ENCODE data around the gene PROZ. TPM values are rescaled to one million over a fixed set of nuclear protein-coding genes. Genes with fewer than 3 reads are reported as not detected.

The PROZ gene
- polyA plus RNA-seq, 1 donor (not counting 4 experiments of a cell fraction or from before 2014, with no cell fraction given), result not detected

DNA sequence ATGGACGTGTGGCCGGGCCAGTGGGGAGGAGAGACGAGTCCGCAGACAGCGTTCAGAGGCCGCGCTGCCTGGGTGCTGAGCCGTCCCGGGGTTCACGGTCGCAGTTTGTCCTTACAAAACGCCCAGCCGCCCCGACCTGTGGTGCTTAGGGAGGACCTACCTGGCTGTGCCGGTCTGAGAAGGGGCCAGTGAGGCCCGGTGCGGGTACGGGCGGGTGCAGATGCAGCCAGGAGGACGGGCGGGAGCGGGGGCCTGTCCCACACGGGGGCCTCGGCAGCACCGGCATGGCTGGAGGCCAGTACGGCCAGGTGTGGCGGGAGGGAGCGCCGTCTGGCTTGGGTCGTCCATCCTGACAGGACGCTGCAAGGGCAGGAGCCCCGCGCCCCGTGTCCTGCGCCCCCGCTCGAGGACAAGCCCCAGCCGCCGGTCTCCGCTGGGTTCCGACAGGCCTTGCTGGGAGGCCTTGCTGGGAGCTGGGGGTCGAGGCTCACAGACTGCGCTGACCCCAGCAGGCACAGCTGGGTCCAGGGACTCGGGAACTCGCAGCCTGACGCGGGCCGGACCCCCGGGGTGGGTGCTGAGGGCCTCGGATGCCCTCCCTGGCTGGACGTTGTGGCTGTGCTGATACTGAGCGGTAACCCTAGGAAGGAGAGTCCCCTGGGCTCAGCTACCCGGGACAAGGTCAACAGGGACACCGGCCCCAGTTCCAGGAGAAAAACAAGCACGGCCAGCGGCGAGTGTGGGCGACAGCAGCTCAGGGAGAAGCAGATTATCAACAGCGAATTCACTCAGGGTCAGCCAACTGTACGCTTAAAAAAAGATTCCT lies 5.3 kb upstream of the PROZ start:
- peak overlapping the region; percentile 40 for H3K27ac ChIP-seq (ENCODE audit: control insufficient read depth, insufficient read depth, low read length)
- dilution Hi-C loops (cut with MboI; ENCODE audit: extremely low pct_ligation_motif_present, low sequenced_read_pairs), result no loop called here

DNA sequence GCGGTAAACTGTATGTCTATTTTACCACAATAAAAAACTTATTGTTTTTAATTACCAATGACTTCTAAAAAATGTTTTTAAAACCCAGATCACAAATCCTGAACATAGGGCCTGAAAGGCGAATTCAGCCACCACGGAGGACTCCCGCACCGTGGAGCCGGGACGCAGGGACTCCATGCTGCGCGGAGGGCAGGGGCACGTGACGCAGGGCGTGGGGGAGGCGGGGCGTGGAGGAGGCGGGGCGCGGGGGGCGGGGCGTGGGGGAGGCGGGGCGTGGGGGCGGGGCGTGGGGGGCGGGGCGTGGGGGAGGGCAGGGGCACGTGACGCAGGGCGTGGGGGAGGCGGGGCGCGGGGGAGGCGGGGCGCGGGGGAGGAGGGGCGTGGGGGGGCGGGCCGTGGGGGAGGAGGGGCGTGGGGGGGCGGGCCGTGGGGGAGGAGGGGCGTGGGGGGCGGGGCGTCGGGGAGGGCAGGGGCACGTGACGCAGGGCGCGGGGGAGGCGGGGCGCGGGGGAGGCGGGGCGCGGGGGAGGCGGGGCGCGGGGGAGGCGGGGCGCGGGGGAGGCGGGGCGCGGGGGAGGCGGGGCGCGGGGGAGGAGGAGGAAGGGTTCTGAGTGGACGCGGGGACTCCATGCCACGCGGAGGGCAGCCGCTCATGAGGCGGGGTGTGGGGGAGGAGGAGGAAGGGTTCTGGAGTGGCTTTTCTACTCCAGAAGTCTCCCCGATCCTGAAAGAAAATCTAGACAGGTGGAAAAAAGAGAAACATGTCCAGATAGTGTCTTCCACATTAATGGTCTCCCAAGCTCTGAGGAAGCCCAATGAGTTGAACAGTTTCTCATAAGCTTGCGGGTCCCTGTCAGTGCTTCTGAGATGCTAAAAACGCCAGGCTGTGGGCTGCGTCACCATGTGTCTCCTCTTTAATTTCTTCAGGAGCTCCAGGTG lies 4.4 kb upstream of the PROZ start:
- DNase-seq (ENCODE audit: low read depth, low spot score), result no peak
- H3K9me1 ChIP-seq (ENCODE audit: control insufficient read depth, extremely low read depth, insufficient read depth, low read length), result no peaks in the 10 kb centered on the region
- no peak for TF ChIP-seq EZH2 (IDR thresholded peaks at IDR 0.05; ENCODE audit: low read length)
- no peak for TF ChIP-seq CTCF (optimal IDR thresholded peaks at IDR 0.05 in 1 of 3, IDR thresholded peaks at IDR 0.05 in 1 of 3, conservative IDR thresholded peaks at IDR 0.05 in 1 of 3; ENCODE audit: extremely low read depth in 1 of 3, insufficient read depth in 2 of 3, low read length in 3 of 3)
- peak overlapping the region; percentile 98 for H3K4me2 ChIP-seq (ENCODE audit: control insufficient read depth, extremely low read depth, insufficient read depth, low read depth, low read length)
- H3K27me3 ChIP-seq (ENCODE audit: control insufficient read depth, extremely low read depth, insufficient read depth, low read length), result peaks cover 22% of the 10 kb centered on the region
- no peaks in the 10 kb centered on the region for H3K36me3 ChIP-seq (ENCODE audit: control insufficient read depth in 2 of 2, extremely low read depth in 1 of 2, insufficient read depth in 2 of 2, low read length in 2 of 2)
- H3K4me1 ChIP-seq (ENCODE audit: control insufficient read depth, extremely low read depth, insufficient read depth, low read length), result peaks cover 9% of the 10 kb centered on the region
- H2AFZ ChIP-seq (ENCODE audit: control insufficient read depth, low read length), result peak overlapping the region; percentile 90
- H3K79me2 ChIP-seq (ENCODE audit: control insufficient read depth, insufficient read depth, low read length), result no peaks in the 10 kb centered on the region
- FAIRE-seq, result no peak
- H3K27ac ChIP-seq (ENCODE audit: control insufficient read depth, insufficient read depth, low read length), result peak overlapping the region; percentile 40
- peak overlapping the region; percentile 57 for H3K9ac ChIP-seq (ENCODE audit: control insufficient read depth, extremely low read depth, insufficient read depth, low read length)
- H4K20me1 ChIP-seq (ENCODE audit: control insufficient read depth, extremely low read depth, insufficient read depth, low read length), result no peaks in the 10 kb centered on the region
- dilution Hi-C loops (cut with MboI; ENCODE audit: extremely low pct_ligation_motif_present, low sequenced_read_pairs), result no loop called here
- H3K9me3 ChIP-seq (ENCODE audit: control insufficient read depth, low read depth, low read length), result no peaks in the 10 kb centered on the region
- peak overlapping the region; percentile 21 to 74 (median 58) for H3K4me3 ChIP-seq (ENCODE audit: control insufficient read depth in 2 of 3, extremely low read depth in 1 of 3, insufficient read depth in 2 of 3, low read depth in 1 of 3, low read length in 3 of 3)

More for the DNA sequence above, 5.3 kb upstream of the PROZ start:
- H3K27me3 ChIP-seq (ENCODE audit: control insufficient read depth, extremely low read depth, insufficient read depth, low read length), result peaks cover 22% of the 10 kb centered on the region
- H3K36me3 ChIP-seq (ENCODE audit: control insufficient read depth in 2 of 2, extremely low read depth in 1 of 2, insufficient read depth in 2 of 2, low read length in 2 of 2), result no peaks in the 10 kb centered on the region
- peak overlapping the region; percentile 57 for H3K9ac ChIP-seq (ENCODE audit: control insufficient read depth, extremely low read depth, insufficient read depth, low read length)
- no peaks in the 10 kb centered on the region for H3K9me1 ChIP-seq (ENCODE audit: control insufficient read depth, extremely low read depth, insufficient read depth, low read length)
- peak overlapping the region; percentile 21 to 74 (median 58) for H3K4me3 ChIP-seq (ENCODE audit: control insufficient read depth in 2 of 3, extremely low read depth in 1 of 3, insufficient read depth in 2 of 3, low read depth in 1 of 3, low read length in 3 of 3)
- H4K20me1 ChIP-seq (ENCODE audit: control insufficient read depth, extremely low read depth, insufficient read depth, low read length), result no peaks in the 10 kb centered on the region
- peak; percentile 72 for TF ChIP-seq EZH2 (IDR thresholded peaks at IDR 0.05; ENCODE audit: low read length)
- TF ChIP-seq CTCF (optimal IDR thresholded peaks at IDR 0.05 in 1 of 3, IDR thresholded peaks at IDR 0.05 in 1 of 3, conservative IDR thresholded peaks at IDR 0.05 in 1 of 3; ENCODE audit: extremely low read depth in 1 of 3, insufficient read depth in 2 of 3, low read length in 3 of 3), result no peak
- H3K4me1 ChIP-seq (ENCODE audit: control insufficient read depth, extremely low read depth, insufficient read depth, low read length), result peaks cover 9% of the 10 kb centered on the region
- peak; percentile 17 for FAIRE-seq
- peak overlapping the region; percentile 90 for H2AFZ ChIP-seq (ENCODE audit: control insufficient read depth, low read length)
- DNase-seq (ENCODE audit: low read depth, low spot score), result no peak
- H3K4me2 ChIP-seq (ENCODE audit: control insufficient read depth, extremely low read depth, insufficient read depth, low read depth, low read length), result peak overlapping the region; percentile 98
- H3K9me3 ChIP-seq (ENCODE audit: control insufficient read depth, low read depth, low read length), result no peaks in the 10 kb centered on the region
- H3K79me2 ChIP-seq (ENCODE audit: control insufficient read depth, insufficient read depth, low read length), result no peaks in the 10 kb centered on the region
